Measurements from ENCODE around the gene APBB1IP.
"Not testable (repeated sequence)": the region's sequence is repeated elsewhere in the genome, so short reads cannot be mapped to it uniquely, and the experiment has no call there.

Gene APBB1IP

DNA sequence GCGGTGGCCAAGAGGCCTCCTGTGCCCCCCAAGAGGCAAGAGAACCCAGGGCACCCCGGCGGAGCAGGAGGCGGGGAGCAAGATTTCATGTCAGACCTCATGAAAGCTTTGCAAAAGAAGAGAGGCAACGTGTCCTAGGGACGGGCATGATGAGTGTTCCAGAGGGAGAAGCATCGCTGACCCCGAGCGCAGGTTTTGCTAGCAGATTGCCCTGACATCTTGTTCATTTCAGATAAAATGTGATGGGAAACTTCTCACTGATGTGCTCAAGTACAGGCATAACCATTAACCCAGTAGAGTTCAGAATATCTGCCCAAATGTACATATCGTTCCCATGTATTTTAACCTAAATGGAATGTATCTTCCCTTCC lies 129.2 kb downstream of the APBB1IP start:
- DNase-seq = no peak

DNA sequence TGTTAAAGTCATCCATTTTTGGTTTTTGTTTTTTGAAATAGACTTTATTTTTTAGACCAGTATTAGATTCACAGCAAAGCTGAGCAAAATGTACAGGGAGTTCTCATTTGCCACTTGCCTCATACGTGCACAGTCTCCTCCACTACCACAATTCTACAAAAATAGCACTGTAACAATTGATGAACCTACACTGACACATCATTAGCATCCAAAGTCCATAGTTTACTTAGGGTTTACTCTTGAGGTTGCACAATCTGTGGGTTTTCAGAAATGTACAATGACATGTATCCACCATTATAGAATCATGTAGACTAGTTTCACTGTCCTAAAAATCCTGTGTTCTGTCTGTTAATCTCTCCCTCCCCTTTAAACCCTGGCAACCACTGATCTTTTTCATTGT lies 133.5 kb downstream of the APBB1IP start:
- DNase-seq = no peak

DNA sequence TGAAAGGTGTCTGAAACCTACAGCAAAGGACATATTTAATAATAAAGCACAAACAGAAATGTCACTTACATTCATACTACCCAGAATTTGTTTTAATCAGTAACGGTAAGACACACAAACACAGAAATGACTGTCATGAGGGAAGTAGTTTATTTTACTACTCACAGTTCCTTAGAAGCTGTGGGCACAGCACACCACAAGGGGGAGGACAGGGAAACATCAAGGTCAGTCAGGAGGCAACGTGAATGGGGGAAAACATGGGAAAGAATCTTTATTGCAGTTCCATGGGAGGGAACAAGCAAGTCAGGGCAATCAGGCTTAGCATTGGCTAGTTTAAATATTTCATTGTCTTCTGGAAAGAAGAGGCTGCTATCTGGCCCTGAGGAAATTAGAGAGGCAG lies 135.5 kb downstream of the APBB1IP start:
- no peak for DNase-seq

DNA sequence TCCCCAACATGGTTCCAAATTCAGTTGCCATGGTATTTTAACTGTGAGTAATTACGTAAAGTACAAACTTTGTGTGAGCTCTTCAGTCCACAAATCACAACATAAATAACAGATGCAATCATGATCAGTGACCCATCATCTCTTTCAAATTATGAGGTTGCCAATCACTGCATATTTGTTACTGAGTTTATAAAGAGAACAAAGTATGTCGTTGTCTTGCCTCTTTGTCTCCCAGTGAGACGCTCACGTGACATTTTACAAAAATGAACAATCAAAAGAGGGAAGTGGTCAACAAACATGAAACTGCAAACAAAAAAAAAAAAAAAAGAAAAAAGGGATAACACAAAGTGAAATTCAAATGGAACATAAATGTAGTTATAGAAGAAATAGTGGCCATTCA lies 136.6 kb downstream of the APBB1IP start:
- no peak for DNase-seq

DNA sequence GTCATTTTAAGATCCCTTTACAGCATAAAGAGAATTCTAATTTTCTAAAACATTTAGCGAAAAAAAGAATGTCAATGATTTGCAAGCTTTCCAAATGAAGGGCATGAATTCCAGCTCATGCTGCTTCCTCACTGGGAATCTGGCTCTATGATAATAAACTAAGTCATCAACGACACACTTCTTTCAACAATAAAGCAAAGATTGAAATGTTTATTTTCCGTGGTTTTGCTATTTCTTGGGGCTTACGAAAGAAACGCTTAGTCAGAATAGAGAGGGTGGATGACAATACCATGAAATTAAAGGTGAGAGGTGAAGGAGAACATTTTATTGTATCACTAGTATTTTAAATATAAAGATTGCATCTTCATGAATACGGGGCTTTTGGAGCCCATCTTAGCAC lies 140.2 kb downstream of the APBB1IP start:
- not testable (repeated sequence) for DNase-seq

DNA sequence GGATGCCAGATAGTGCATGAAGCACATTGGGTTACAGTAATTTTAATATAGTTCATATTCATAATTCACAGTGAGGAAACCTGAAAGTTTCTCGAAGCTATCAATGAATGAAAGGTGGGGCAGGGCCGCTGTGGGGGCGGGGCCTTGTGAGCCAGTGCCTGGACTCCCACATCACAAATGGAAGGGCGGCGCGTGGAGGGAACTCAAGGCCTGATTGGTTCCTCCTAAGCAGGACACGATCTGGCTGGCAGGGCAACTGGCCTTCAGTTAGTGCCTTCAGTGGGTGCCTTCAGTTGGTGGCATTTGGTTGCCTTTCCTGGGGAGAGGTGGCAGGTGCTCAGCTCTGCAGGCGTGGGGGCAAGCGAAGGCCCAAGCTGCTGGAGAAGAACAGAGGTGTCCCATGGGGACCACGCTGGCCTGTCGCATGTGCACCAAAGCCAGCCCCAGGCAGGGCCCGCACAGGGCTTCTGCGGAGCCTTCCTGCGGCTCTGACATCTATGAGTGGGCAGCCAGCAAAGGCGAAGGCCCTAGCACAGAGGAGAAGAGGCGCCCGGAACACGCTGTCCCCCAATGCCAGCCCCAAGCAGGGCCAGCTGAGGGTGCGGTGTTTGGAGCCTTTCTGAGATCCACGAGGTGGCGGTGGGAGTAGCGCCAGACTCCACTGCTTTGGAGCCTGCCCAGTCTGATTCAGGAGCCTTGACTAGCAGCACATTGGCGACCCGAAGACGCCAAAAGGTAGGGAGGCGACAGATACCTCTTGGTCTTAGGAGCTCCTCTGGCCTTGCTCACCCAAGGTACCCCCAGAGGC lies 141.3 kb downstream of the APBB1IP start:
- DNase-seq = no peak

DNA sequence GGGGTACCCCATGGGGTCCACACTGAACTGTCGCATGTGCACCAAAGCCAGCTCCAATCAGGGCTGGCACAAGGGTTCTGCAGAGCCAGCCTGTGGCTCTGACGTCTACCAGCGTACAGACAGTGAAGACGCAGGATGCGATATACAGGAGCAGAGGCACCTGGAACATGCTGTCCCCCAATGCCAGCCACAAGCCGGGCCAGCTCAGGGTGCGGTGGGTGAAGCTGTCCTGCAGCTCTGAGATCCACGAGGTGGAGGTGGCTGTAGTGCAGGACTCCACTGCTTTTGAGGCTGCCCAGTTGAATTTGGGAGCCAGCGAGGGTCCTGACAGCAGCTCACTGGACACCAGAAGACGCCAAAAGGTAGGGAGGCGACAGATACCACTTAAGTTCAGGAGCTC lies 148.1 kb downstream of the APBB1IP start:
- no peak for DNase-seq

DNA sequence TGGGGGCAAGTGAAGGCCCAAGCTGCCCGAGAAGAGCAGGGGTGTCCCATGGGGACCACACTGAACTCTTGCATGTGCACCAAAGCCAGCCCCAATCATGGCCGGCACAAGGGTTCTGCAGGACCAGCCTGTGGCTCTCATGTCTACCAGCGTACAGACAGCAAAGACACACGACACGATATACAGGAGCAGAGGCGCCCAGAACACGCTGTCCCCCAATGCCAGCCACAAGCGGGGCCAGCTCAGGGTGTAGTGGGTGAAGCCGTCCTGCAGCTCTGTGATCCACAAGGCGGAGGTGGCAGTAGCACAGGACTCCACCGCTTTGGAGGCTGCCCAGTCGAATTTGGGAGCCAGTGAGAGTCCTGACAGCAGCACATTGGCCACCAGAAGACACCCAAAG lies 150.5 kb downstream of the APBB1IP start:
- no peak for DNase-seq

DNA sequence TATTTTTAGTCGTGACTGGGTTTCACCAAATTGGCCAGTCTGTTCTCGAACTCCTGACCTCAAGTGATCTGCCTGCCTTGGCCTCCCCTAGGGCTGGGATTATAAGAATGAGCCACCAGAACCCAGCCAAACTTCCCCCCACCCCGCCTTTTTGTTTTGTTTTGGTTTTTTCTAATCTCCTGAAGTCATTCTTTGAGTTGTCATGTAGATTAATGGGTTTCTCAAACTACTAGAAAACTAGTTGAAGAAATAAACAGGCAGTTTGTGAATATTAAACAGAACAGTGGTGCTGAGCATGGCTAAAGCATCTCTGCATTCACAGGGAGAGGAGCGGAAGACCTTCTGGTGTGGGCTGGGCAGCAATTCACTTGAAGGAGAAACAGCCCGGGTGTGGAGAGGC lies 151.7 kb downstream of the APBB1IP start:
- DNase-seq = not testable (repeated sequence)

DNA sequence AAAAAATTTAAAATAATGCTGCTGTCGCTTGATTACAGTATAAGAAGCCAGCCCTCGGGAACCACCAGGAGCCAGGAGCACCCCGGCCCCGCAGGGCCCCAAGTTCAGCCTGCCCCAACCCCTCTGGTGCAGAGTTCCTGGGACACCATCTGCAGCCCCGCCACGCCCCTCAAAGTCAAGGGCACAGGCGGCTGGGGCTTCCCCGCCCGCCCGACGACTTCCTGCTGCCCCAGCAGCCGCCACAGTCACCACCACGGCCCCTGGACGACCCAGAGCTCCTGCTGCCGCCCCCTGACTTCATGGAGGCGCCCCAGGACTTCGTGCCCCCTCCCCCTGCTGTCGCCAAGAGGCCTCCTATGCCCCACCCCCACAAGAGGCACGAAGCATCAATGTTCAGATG lies 155.8 kb downstream of the APBB1IP start:
- no peak for DNase-seq

DNA sequence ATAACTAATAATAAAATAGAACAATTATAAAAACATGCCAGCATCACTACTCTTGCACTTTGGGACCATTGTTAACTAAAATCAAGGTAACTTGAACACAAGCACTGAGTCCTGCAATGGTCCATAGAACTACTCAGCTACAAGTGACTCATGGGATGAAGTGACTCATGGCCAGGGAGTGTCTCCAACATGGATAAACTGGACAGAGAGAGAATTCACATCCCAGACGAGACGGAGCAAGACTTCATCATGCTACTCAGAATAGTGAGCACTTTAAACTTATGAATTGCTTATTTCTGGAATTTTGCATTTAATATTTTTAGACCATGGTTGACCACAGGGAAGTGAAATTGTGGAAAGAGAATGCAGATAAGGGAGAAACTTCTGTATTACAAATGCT lies 165.1 kb downstream of the APBB1IP start:
- not testable (repeated sequence) for DNase-seq

DNA sequence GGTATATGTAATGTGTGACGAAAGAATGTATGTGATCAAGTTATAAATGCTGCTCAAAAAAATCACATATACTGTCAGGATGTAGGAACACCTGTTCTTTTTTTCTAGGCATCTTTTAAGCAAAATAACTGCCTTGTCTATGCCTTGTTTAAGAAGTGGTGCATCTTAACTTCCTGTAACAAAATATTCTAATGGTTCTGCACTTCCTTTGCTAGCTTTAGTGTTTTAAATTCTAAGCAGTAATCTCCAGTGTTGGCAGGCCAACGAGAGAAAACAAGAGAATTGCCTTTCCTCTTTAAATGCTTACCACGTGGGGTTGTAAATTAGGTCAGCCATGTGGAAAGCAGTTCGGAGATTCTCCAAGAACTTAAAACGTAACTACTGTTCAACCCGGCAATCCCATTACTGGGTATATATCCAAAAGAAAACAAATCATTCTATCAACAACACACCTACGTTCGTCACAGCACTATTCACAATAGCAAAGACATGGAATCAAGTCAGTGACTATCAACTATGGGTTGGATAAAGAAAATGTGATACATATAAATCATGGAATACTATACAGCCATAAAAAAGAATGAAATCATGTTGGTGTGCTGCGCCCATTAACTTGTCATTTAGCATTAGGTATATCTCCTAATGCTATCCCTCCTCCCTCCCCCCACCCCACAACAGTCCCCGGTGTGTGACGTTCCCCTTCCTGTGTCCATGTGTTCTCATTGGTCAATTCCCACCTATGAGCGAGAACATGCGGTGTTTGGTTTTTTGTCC lies 166.4 kb downstream of the APBB1IP start:
- peak; percentile 12 for DNase-seq

DNA sequence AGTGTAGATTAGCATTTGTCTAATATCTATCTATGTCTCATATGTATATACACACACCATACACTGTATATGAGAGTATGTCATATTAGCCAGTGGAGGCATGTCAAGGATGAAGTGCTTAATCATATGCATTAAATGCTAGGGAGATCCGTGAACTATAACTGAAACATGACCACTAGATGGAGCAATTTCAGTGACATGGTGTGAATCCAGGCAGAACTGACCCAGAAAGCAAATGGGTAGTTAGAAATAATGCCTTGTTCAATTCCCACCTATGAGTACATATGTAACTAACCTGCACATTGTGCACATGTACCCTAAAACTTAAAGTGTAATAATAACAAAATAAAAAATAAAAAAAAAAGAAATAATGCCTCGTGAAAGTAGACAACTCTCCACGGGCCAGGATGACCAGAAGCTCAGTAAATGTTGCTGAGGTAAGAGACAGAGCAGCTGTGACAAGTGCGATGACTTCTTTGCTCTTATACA lies 168.3 kb downstream of the APBB1IP start:
- DNase-seq = peak; percentile 43

DNA sequence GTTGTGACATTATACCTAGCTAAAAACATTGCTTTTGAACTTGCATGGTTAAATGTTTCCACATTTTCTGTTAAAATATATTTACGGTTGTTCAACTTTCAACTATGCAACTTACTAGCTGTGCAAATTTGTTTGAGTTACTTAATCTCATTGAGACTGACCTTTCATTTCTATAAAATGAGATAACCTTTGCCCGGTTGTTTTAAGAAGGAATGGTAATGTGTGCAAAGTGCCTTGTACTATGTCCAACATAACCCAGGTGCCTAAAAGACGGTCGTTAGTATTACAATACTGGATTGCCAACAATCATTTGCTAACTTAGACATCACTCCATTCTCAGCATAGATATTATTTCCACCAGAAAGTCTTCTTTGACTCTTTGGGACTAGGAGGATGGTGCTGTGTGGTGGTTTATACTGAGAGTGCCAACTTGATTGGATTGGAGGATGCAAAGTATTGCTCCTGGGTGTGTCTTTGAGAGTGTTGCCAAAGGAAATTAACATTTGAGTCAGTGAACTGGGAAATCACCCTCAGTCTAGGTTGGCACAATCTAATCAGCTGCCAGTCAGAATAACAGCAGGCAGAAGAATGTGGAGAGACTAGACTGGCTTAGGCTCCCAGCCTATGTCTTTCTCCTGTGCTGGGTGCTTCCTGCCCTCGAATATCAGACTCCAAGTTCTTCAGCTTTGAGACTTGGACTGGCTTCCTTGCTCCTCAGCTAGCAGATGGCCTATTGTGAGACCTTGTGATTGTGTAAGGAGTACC lies 174.2 kb downstream of the APBB1IP start:
- no peak for DNase-seq

All from midbrain (tissue), 1 donor.